ENCODE measurements around the gene UPK3A. TPM values are rescaled to one million over a fixed set of nuclear protein-coding genes. Genes with fewer than 3 reads are reported as not detected.
"Not testable (repeated sequence)": the region's sequence is repeated elsewhere in the genome, so short reads cannot be mapped to it uniquely, and the experiment has no call there.

UPK3A gene
- total and polyA plus RNA-seq, 10 of the 15 experiments (the other 5 are each of a cell fraction or from before 2014, with no cell fraction given): not detected

DNA sequence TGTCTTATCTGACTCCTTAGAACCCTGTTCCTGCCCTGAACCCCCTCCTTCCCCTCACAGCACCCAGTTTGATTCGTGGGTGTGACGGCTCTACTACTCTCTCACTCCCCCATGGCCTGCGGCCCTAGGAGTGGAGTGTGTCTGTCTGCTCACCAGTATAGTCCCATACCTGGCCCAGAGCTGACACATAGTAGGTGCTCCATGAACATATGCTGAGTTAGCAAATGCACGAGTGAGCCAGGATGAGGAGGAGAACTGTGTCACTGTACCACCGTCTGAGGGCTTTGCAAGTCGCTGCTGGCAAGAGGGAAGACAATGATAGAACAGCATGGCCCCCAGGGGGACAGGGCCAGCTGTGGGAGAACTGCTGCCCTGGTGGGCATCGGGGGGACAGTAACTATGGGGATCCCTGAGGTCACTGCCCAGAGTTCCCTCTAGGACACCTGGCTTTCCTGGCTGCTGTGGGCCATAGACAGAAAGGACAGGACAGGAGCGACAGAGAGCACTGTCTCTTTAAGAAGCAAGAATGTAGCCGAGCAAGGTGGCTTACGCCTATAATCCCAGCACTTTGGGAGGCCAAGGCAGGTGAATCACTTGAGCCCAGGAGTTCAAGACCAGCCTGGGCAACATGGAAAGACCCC is 24.9 kb upstream of the UPK3A start:
- Histone ChIP-seq H3K4me3 (no peak overlapping the region), H4K20me1 (ENCODE audit: control insufficient read depth, insufficient read depth) (no peaks in the 10 kb centered on the region), H3K9ac (ENCODE audit: control insufficient read depth, insufficient read depth, low read length) (no peak overlapping the region), H3K79me2 (ENCODE audit: control insufficient read depth, insufficient read depth, low read length) (no peaks in the 10 kb centered on the region), H2AFZ (ENCODE audit: control insufficient read depth, low read depth, low read length) (no peak overlapping the region), H3K4me1 (ENCODE audit: control insufficient read depth, insufficient read depth, low read length) (peaks cover 48% of the 10 kb centered on the region), H3K27ac (ENCODE audit: control insufficient read depth, insufficient read depth) (no peak overlapping the region), H3K9me3 (replicated peaks; ENCODE audit: control insufficient read depth, insufficient read depth, low read length) (no peaks in the 10 kb centered on the region; the same call in 2 of the 3 replicates), H3K36me3 (ENCODE audit: control insufficient read depth in 2 of 2, insufficient read depth in 2 of 2, low read length in 1 of 2) (no peaks in the 10 kb centered on the region), H3K4me2 (ENCODE audit: control insufficient read depth, insufficient read depth) (no peak overlapping the region), H3K27me3 (replicated peaks in 1 of 2; ENCODE audit: control insufficient read depth in 2 of 2, insufficient read depth in 2 of 2, low read length in 1 of 2) (no peaks in the 10 kb centered on the region)
- ChIA-PET RAD21 (ENCODE audit: unreplicated experiment) (no interaction called here), CTCF (no interaction called here), POLR2A (no interaction called here), SMC1A (ENCODE audit: uncharacterized antibody, unreplicated experiment) (interaction anchor here (0.6 to 1.4 kb wide), 2 partner anchors 94 to 455 kb away, joined by 3 read pairs; no protein-coding TSS in a partner anchor)
- in situ Hi-C loops (cut with MboI) (no loop called here), intact Hi-C loops (cut with micrococcal nuclease; ENCODE audit: unreplicated experiment) (loop anchor here (5.0 to 10.0 kb wide), 2 partner anchors 93 to 285 kb away; no protein-coding TSS in a partner anchor)
- BruUV-seq (replicated peaks): no TSS peak
- DNase-seq (ENCODE audit: low read depth, low spot score) (no peak), ATAC-seq (no peak), FAIRE-seq (no peak)
- TF ChIP-seq, protein P1, sequence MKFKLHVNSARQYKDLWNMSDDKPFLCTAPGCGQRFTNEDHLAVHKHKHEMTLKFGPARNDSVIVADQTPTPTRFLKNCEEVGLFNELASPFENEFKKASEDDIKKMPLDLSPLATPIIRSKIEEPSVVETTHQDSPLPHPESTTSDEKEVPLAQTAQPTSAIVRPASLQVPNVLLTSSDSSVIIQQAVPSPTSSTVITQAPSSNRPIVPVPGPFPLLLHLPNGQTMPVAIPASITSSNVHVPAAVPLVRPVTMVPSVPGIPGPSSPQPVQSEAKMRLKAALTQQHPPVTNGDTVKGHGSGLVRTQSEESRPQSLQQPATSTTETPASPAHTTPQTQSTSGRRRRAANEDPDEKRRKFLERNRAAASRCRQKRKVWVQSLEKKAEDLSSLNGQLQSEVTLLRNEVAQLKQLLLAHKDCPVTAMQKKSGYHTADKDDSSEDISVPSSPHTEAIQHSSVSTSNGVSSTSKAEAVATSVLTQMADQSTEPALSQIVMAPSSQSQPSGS (IDR thresholded peaks at IDR 0.05; ENCODE audit: low read length): no peak
- TF ChIP-seq ESRRA (IDR thresholded peaks at IDR 0.05; ENCODE audit: low read length) (no peak), ZNF207 (IDR thresholded peaks at IDR 0.05; ENCODE audit: borderline replicate concordance) (no peak), MTA2 (IDR thresholded peaks at IDR 0.05; ENCODE audit: low read depth) (no peak), CBX5 (IDR thresholded peaks at IDR 0.05; ENCODE audit: low read depth) (no peak)
- TF ChIP-seq, protein P2, sequence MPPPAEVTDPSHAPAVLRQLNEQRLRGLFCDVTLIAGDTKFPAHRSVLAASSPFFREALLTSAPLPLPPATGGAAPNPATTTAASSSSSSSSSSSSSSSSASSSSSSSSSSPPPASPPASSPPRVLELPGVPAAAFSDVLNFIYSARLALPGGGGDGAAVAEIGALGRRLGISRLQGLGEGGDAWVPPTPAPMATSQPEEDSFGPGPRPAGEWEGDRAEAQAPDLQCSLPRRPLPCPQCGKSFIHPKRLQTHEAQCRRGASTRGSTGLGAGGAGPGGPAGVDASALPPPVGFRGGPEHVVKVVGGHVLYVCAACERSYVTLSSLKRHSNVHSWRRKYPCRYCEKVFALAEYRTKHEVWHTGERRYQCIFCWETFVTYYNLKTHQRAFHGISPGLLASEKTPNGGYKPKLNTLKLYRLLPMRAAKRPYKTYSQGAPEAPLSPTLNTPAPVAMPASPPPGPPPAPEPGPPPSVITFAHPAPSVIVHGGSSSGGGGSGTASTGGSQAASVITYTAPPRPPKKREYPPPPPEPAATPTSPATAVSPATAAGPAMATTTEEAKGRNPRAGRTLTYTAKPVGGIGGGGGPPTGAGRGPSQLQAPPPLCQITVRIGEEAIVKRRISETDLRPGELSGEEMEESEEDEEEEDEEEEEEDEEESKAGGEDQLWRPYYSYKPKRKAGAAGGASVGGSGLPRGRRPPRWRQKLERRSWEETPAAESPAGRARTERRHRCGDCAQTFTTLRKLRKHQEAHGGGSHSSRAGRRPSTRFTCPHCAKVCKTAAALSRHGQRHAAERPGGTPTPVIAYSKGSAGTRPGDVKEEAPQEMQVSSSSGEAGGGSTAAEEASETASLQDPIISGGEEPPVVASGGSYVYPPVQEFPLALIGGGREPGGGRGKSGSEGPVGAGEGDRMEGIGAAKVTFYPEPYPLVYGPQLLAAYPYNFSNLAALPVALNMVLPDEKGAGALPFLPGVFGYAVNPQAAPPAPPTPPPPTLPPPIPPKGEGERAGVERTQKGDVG (CRISPR knock-in tag; IDR thresholded peaks at IDR 0.05): no peak
- WGBS (ENCODE audit: insufficient coverage, insufficient replicate concordance, low lambda C conversion rate, missing lambda C conversion rate): 83% methylated on average over 10 of the region's 10 CpGs

- H3K27ac ChIP-seq (ENCODE audit: control insufficient read depth, insufficient read depth); H3K4me2 ChIP-seq (ENCODE audit: control insufficient read depth, insufficient read depth); POLR2A ChIA-PET; FAIRE-seq; H3K9me3 ChIP-seq (replicated peaks; ENCODE audit: control insufficient read depth, insufficient read depth, low read length); BruUV-seq (replicated peaks); H3K27me3 ChIP-seq (replicated peaks in 1 of 2; ENCODE audit: control insufficient read depth in 2 of 2, insufficient read depth in 2 of 2, low read length in 1 of 2); H3K36me3 ChIP-seq (ENCODE audit: control insufficient read depth in 2 of 2, insufficient read depth in 2 of 2, low read length in 1 of 2); ATAC-seq; H3K79me2 ChIP-seq (ENCODE audit: control insufficient read depth, insufficient read depth, low read length); H3K4me3 ChIP-seq; DNase-seq (ENCODE audit: low read depth, low spot score); H4K20me1 ChIP-seq (ENCODE audit: control insufficient read depth, insufficient read depth); H2AFZ ChIP-seq (ENCODE audit: control insufficient read depth, low read depth, low read length); RAD21 ChIA-PET (ENCODE audit: unreplicated experiment); H3K9ac ChIP-seq (ENCODE audit: control insufficient read depth, insufficient read depth, low read length); in situ Hi-C loops (cut with MboI); CTCF ChIA-PET: not testable (repeated sequence)
- WGBS (ENCODE audit: insufficient coverage, insufficient replicate concordance, low lambda C conversion rate, missing lambda C conversion rate): 83% methylated on average over 9 of the region's 9 CpGs
- intact Hi-C loops (cut with micrococcal nuclease; ENCODE audit: unreplicated experiment): loop anchor here (5.0 to 10.0 kb wide), 2 partner anchors 93 to 286 kb away; no protein-coding TSS in a partner anchor
- peaks cover 42% of the 10 kb centered on the region for H3K4me1 ChIP-seq (ENCODE audit: control insufficient read depth, insufficient read depth, low read length)
- SMC1A ChIA-PET (ENCODE audit: uncharacterized antibody, unreplicated experiment): interaction anchor here (0.6 to 1.4 kb wide), 2 partner anchors 94 to 454 kb away, joined by 3 read pairs; no protein-coding TSS in a partner anchor
These were observed 24.4 kb upstream of the UPK3A start for GRCh38 chr22:45260395-45260759.
